ENCODE results near the gene MYO15A.

The MYO15A gene

GRCh38 chr17:18191236-18191667, 82.7 kb downstream of the MYO15A start:
- H3K4me3 ChIP-seq (ENCODE audit: low read length): no peak overlapping the region
- DNase-seq (ENCODE audit: low read depth): no peak
- TF ChIP-seq CTCF (conservative IDR thresholded peaks at IDR 0.05; ENCODE audit: low read depth, low read length): no peak

GRCh38 chr17:18191967-18192366, 83.4 kb downstream of the MYO15A start:
- TF ChIP-seq CTCF (conservative IDR thresholded peaks at IDR 0.05; ENCODE audit: low read depth, low read length): peak; percentile 43
- no peak overlapping the region for H3K4me3 ChIP-seq (ENCODE audit: low read length)
- DNase-seq (ENCODE audit: low read depth): no peak

GRCh38 chr17:18194394-18194793, 85.8 kb downstream of the MYO15A start:
- no peak for TF ChIP-seq CTCF (conservative IDR thresholded peaks at IDR 0.05; ENCODE audit: low read depth, low read length)
- no peak for DNase-seq (ENCODE audit: low read depth)
- H3K4me3 ChIP-seq (ENCODE audit: low read length): no peak overlapping the region

- TF ChIP-seq CTCF (conservative IDR thresholded peaks at IDR 0.05; ENCODE audit: low read depth, low read length): no peak
- no peak for DNase-seq (ENCODE audit: low read depth)
- no peak overlapping the region for H3K4me3 ChIP-seq (ENCODE audit: low read length)
Measured at GRCh38 chr17:18194804-18195203, 86.2 kb downstream of the MYO15A start.

GRCh38 chr17:18195246-18195645, 86.7 kb downstream of the MYO15A start:
- no peak overlapping the region for H3K4me3 ChIP-seq (ENCODE audit: low read length)
- DNase-seq (ENCODE audit: low read depth): no peak
- no peak for TF ChIP-seq CTCF (conservative IDR thresholded peaks at IDR 0.05; ENCODE audit: low read depth, low read length)

GRCh38 chr17:18197535-18198194, 89.1 kb downstream of the MYO15A start:
- H3K4me3 ChIP-seq (ENCODE audit: low read length): no peak overlapping the region
- DNase-seq (ENCODE audit: low read depth): no peak
- TF ChIP-seq CTCF (conservative IDR thresholded peaks at IDR 0.05; ENCODE audit: low read depth, low read length): no peak

GRCh38 chr17:18198530-18198929, 90.0 kb downstream of the MYO15A start:
- no peak for TF ChIP-seq CTCF (conservative IDR thresholded peaks at IDR 0.05; ENCODE audit: low read depth, low read length)
- DNase-seq (ENCODE audit: low read depth): no peak
- no peak overlapping the region for H3K4me3 ChIP-seq (ENCODE audit: low read length)

Measured in retinal pigment epithelial cell (primary cell).